ENCODE measurements around the gene KCNK1.
"Not testable (repeated sequence)": the region's sequence is repeated elsewhere in the genome, so short reads cannot be mapped to it uniquely, and the experiment has no call there.

The KCNK1 gene

GRCh38 chr1:233681285-233681684 lies 67.4 kb downstream of the KCNK1 start:
- no peak overlapping the region for H3K27ac ChIP-seq (ENCODE audit: low read depth, low read length)
- no peak overlapping the region for H2AK5ac ChIP-seq (ENCODE audit: low read length)
- no peaks in the 10 kb centered on the region for H3K27me3 ChIP-seq (ENCODE audit: insufficient read depth, low read length)
- H4K8ac ChIP-seq (ENCODE audit: low read depth, low read length), result no peak overlapping the region
- H2BK12ac ChIP-seq (ENCODE audit: low read length), result no peak overlapping the region
- no peak overlapping the region for H3K4me2 ChIP-seq (ENCODE audit: low read length)
- no peak overlapping the region for H2BK5ac ChIP-seq (ENCODE audit: low read depth, low read length, poor library complexity)
- H2AFZ ChIP-seq (ENCODE audit: insufficient read depth, low read length, poor library complexity), result no peak overlapping the region
- no peaks in the 10 kb centered on the region for H3K79me1 ChIP-seq (ENCODE audit: low read length)
- H3K23ac ChIP-seq (ENCODE audit: low read length), result no peak overlapping the region
- no peak overlapping the region for H3K9ac ChIP-seq (ENCODE audit: low read length)
- no peak overlapping the region for H3K18ac ChIP-seq (ENCODE audit: low read length)
- no peak overlapping the region for H4K91ac ChIP-seq (ENCODE audit: low read depth, low read length)
- H3K79me2 ChIP-seq (ENCODE audit: control insufficient read depth, insufficient read depth, low read length, poor library complexity), result no peaks in the 10 kb centered on the region
- H3K4ac ChIP-seq (ENCODE audit: low read depth, low read length), result no peak overlapping the region
- H3K36me3 ChIP-seq (ENCODE audit: control insufficient read depth in 1 of 2, insufficient read depth in 2 of 2, low read length in 2 of 2), result no peaks in the 10 kb centered on the region
- DNase-seq, result no peak
- H3K14ac ChIP-seq (ENCODE audit: low read length), result no peak overlapping the region
- H2BK120ac ChIP-seq (ENCODE audit: insufficient read depth, low read length, poor library complexity), result no peak overlapping the region
- no CpG with 5 or more reads among the region's 1 CpG for WGBS (ENCODE audit: extremely low coverage, insufficient coverage, insufficient read length)
- no peaks in the 10 kb centered on the region for H3K4me1 ChIP-seq (ENCODE audit: control insufficient read depth in 1 of 2, insufficient read depth in 2 of 2, low read length in 2 of 2)
- no peak overlapping the region for H3K4me3 ChIP-seq (ENCODE audit: low read depth, low read length)
- no peak overlapping the region for H4K12ac ChIP-seq (ENCODE audit: low read depth, low read length)
- H3K9me3 ChIP-seq (ENCODE audit: insufficient read depth, low read depth, low read length), result no peaks in the 10 kb centered on the region

- H3K18ac ChIP-seq (ENCODE audit: low read length); H3K14ac ChIP-seq (ENCODE audit: low read length); H3K4me3 ChIP-seq (ENCODE audit: low read depth, low read length); H3K9ac ChIP-seq (ENCODE audit: low read length); H3K9me3 ChIP-seq (ENCODE audit: insufficient read depth, low read depth, low read length); H2BK5ac ChIP-seq (ENCODE audit: low read depth, low read length, poor library complexity); H2BK12ac ChIP-seq (ENCODE audit: low read length); H3K27me3 ChIP-seq (ENCODE audit: insufficient read depth, low read length); H3K36me3 ChIP-seq (ENCODE audit: control insufficient read depth in 1 of 2, insufficient read depth in 2 of 2, low read length in 2 of 2); H3K27ac ChIP-seq (ENCODE audit: low read depth, low read length); H2AK5ac ChIP-seq (ENCODE audit: low read length); H3K79me1 ChIP-seq (ENCODE audit: low read length); H4K91ac ChIP-seq (ENCODE audit: low read depth, low read length); H4K12ac ChIP-seq (ENCODE audit: low read depth, low read length); H4K8ac ChIP-seq (ENCODE audit: low read depth, low read length); H3K4ac ChIP-seq (ENCODE audit: low read depth, low read length); H3K4me2 ChIP-seq (ENCODE audit: low read length); H3K23ac ChIP-seq (ENCODE audit: low read length); H2AFZ ChIP-seq (ENCODE audit: insufficient read depth, low read length, poor library complexity); H3K4me1 ChIP-seq (ENCODE audit: control insufficient read depth in 1 of 2, insufficient read depth in 2 of 2, low read length in 2 of 2); H3K79me2 ChIP-seq (ENCODE audit: control insufficient read depth, insufficient read depth, low read length, poor library complexity); H2BK120ac ChIP-seq (ENCODE audit: insufficient read depth, low read length, poor library complexity): not testable (repeated sequence)
- no CpG with 5 or more reads among the region's 11 CpGs for WGBS (ENCODE audit: extremely low coverage, insufficient coverage, insufficient read length)
- DNase-seq, result peak; percentile 51 to 54
Measured at GRCh38 chr1:233686653-233687052, 72.7 kb downstream of the KCNK1 start.

- Histone ChIP-seq H3K36me3 (ENCODE audit: control insufficient read depth in 1 of 2, insufficient read depth in 2 of 2, low read length in 2 of 2) (no peaks in the 10 kb centered on the region), H2BK120ac (ENCODE audit: insufficient read depth, low read length, poor library complexity) (no peak overlapping the region), H4K8ac (ENCODE audit: low read depth, low read length) (no peak overlapping the region), H3K9ac (ENCODE audit: low read length) (no peak overlapping the region), H3K14ac (ENCODE audit: low read length) (no peak overlapping the region), H4K12ac (ENCODE audit: low read depth, low read length) (no peak overlapping the region), H3K23ac (ENCODE audit: low read length) (no peak overlapping the region), H2BK12ac (ENCODE audit: low read length) (no peak overlapping the region), H3K18ac (ENCODE audit: low read length) (no peak overlapping the region), H2AFZ (ENCODE audit: insufficient read depth, low read length, poor library complexity) (no peak overlapping the region), H3K4ac (ENCODE audit: low read depth, low read length) (no peak overlapping the region), H4K91ac (ENCODE audit: low read depth, low read length) (no peak overlapping the region), H3K79me1 (ENCODE audit: low read length) (no peaks in the 10 kb centered on the region), H3K4me2 (ENCODE audit: low read length) (no peak overlapping the region), H3K9me3 (ENCODE audit: insufficient read depth, low read depth, low read length) (no peaks in the 10 kb centered on the region), H3K27ac (ENCODE audit: low read depth, low read length) (no peak overlapping the region), H3K4me1 (ENCODE audit: control insufficient read depth in 1 of 2, insufficient read depth in 2 of 2, low read length in 2 of 2) (no peaks in the 10 kb centered on the region), H2AK5ac (ENCODE audit: low read length) (no peak overlapping the region), H3K27me3 (ENCODE audit: insufficient read depth, low read length) (no peaks in the 10 kb centered on the region), H3K79me2 (ENCODE audit: control insufficient read depth, insufficient read depth, low read length, poor library complexity) (no peaks in the 10 kb centered on the region), H3K4me3 (ENCODE audit: low read depth, low read length) (no peak overlapping the region), H2BK5ac (ENCODE audit: low read depth, low read length, poor library complexity) (no peak overlapping the region)
- DNase-seq, result peak in 1 of 2 donors; percentile 7
- no CpG with 5 or more reads among the region's 3 CpGs for WGBS (ENCODE audit: extremely low coverage, insufficient coverage, insufficient read length)
Measured at GRCh38 chr1:233689017-233689747, 75.3 kb downstream of the KCNK1 start.

GRCh38 chr1:233689748-233690254 lies 75.9 kb downstream of the KCNK1 start:
- Histone ChIP-seq H4K91ac (ENCODE audit: low read depth, low read length) (no peak overlapping the region), H3K4me2 (ENCODE audit: low read length) (no peak overlapping the region), H3K9ac (ENCODE audit: low read length) (no peak overlapping the region), H3K79me2 (ENCODE audit: control insufficient read depth, insufficient read depth, low read length, poor library complexity) (no peaks in the 10 kb centered on the region), H3K4me1 (ENCODE audit: control insufficient read depth in 1 of 2, insufficient read depth in 2 of 2, low read length in 2 of 2) (no peaks in the 10 kb centered on the region), H4K12ac (ENCODE audit: low read depth, low read length) (no peak overlapping the region), H3K27ac (ENCODE audit: low read depth, low read length) (no peak overlapping the region), H3K27me3 (ENCODE audit: insufficient read depth, low read length) (no peaks in the 10 kb centered on the region), H3K9me3 (ENCODE audit: insufficient read depth, low read depth, low read length) (no peaks in the 10 kb centered on the region), H2BK120ac (ENCODE audit: insufficient read depth, low read length, poor library complexity) (no peak overlapping the region), H3K36me3 (ENCODE audit: control insufficient read depth in 1 of 2, insufficient read depth in 2 of 2, low read length in 2 of 2) (no peaks in the 10 kb centered on the region), H2AK5ac (ENCODE audit: low read length) (no peak overlapping the region), H2BK5ac (ENCODE audit: low read depth, low read length, poor library complexity) (no peak overlapping the region), H3K4me3 (ENCODE audit: low read depth, low read length) (no peak overlapping the region), H4K8ac (ENCODE audit: low read depth, low read length) (no peak overlapping the region), H3K4ac (ENCODE audit: low read depth, low read length) (no peak overlapping the region), H3K14ac (ENCODE audit: low read length) (no peak overlapping the region), H3K79me1 (ENCODE audit: low read length) (no peaks in the 10 kb centered on the region), H3K23ac (ENCODE audit: low read length) (no peak overlapping the region), H2BK12ac (ENCODE audit: low read length) (no peak overlapping the region), H3K18ac (ENCODE audit: low read length) (no peak overlapping the region), H2AFZ (ENCODE audit: insufficient read depth, low read length, poor library complexity) (no peak overlapping the region)
- DNase-seq, result no peak
- no CpG with 5 or more reads among the region's 3 CpGs for WGBS (ENCODE audit: extremely low coverage, insufficient coverage, insufficient read length)
